Ishikawa (cell line): Measurements from ENCODE around the gene TBC1D30.

ENCODE experiments used
- CEBPB ChIP-seq: IDR thresholded peaks from 2 replicates; pipeline ENCODE4 v1.6.1; 2012
- CREB1 ChIP-seq: IDR thresholded peaks from 2 replicates; pipeline ENCODE4 v1.6.1; 2012; ENCODE audit warnings: low read depth
- EGR1 ChIP-seq: IDR thresholded peaks from 2 replicates; pipeline ENCODE4 v1.6.1; 2012
- EP300 ChIP-seq: IDR thresholded peaks from 2 replicates; pipeline ENCODE4 v1.6.1; 2012; ENCODE audit warnings: borderline replicate concordance
- FOXM1 ChIP-seq: IDR thresholded peaks from 2 replicates; pipeline ENCODE4 v1.6.1; 2012; ENCODE audit warnings: low read depth, borderline replicate concordance
- MAX ChIP-seq: IDR thresholded peaks from 2 replicates; pipeline ENCODE4 v1.6.1; 2012
- NFIC ChIP-seq: IDR thresholded peaks from 2 replicates; pipeline ENCODE4 v1.6.1; 2012
- RAD21 ChIP-seq: IDR thresholded peaks from 2 replicates; pipeline ENCODE4 v1.6.1; 2012; ENCODE audit warnings: low read depth
- REST ChIP-seq: IDR thresholded peaks from 2 replicates; pipeline ENCODE4 v1.6.1; 2012; ENCODE audit warnings: low read depth, mild to moderate bottlenecking
- TAF1 ChIP-seq: IDR thresholded peaks from 2 replicates; pipeline ENCODE4 v1.6.1; 2012; ENCODE audit warnings: low read depth, mild to moderate bottlenecking
- TCF12 ChIP-seq: IDR thresholded peaks from 2 replicates; pipeline ENCODE4 v1.6.1; 2012; ENCODE audit warnings: low read depth
- TEAD4 ChIP-seq: IDR thresholded peaks from 2 replicates; pipeline ENCODE4 v1.6.1; 2012
- USF1 ChIP-seq: IDR thresholded peaks from 2 replicates; pipeline ENCODE4 v1.6.1; 2012
- YY1 ChIP-seq: IDR thresholded peaks from 2 replicates; pipeline ENCODE4 v1.6.1; 2012; ENCODE audit warnings: low read depth
- ZBTB7A ChIP-seq: IDR thresholded peaks from 2 replicates; pipeline ENCODE4 v1.6.1; 2012; ENCODE audit warnings: low read depth

TBC1D30 gene

GRCh38 chr12:64907097-64907496 lies 82.7 kb downstream of the TBC1D30 start:
- no peak for TF ChIP-seq TAF1
- TF ChIP-seq RAD21: no peak
- no peak for TF ChIP-seq MAX
- no peak for TF ChIP-seq CREB1
- TF ChIP-seq EGR1: no peak
- no peak for TF ChIP-seq NFIC

GRCh38 chr12:64909124-64909523 lies 84.7 kb downstream of the TBC1D30 start:
- no peak for TF ChIP-seq CREB1
- no peak for TF ChIP-seq ZBTB7A
- TF ChIP-seq TEAD4: no peak
- TF ChIP-seq NFIC: no peak
- no peak for TF ChIP-seq RAD21
- no peak for TF ChIP-seq EP300
- TF ChIP-seq REST: no peak
- TF ChIP-seq FOXM1: no peak
- TF ChIP-seq TCF12: no peak
- no peak for TF ChIP-seq MAX
- TF ChIP-seq TAF1: no peak
- TF ChIP-seq YY1: no peak

GRCh38 chr12:64911081-64911480 lies 86.6 kb downstream of the TBC1D30 start:
- TF ChIP-seq TCF12 (no peak), TAF1 (no peak), REST (no peak), EP300 (no peak), RAD21 (no peak), TEAD4 (no peak), CEBPB (no peak), CREB1 (no peak)

GRCh38 chr12:64911912-64912311 lies 87.5 kb downstream of the TBC1D30 start:
- no peak for TF ChIP-seq RAD21
- TF ChIP-seq TAF1: no peak
- no peak for TF ChIP-seq CREB1
- no peak for TF ChIP-seq EP300
- no peak for TF ChIP-seq USF1
- TF ChIP-seq TEAD4: no peak
- TF ChIP-seq EGR1: no peak
- TF ChIP-seq MAX: no peak
- no peak for TF ChIP-seq NFIC
- TF ChIP-seq TCF12: no peak
- no peak for TF ChIP-seq ZBTB7A
- no peak for TF ChIP-seq REST

GRCh38 chr12:64912516-64913255 lies 88.2 kb downstream of the TBC1D30 start:
- no peak for TF ChIP-seq TCF12
- TF ChIP-seq EGR1: no peak
- no peak for TF ChIP-seq RAD21
- TF ChIP-seq CREB1: no peak
- no peak for TF ChIP-seq TAF1
- no peak for TF ChIP-seq CEBPB
- no peak for TF ChIP-seq REST
- TF ChIP-seq YY1: no peak
- TF ChIP-seq EP300: no peak
- no peak for TF ChIP-seq NFIC
- TF ChIP-seq TEAD4: no peak
- TF ChIP-seq ZBTB7A: no peak
- no peak for TF ChIP-seq FOXM1
